Suprapubic skin (tissue), 3 donors: Measurements from ENCODE around the gene SLC25A25.

Experiments
- CTCF ChIP-seq, 2 donors: fragments of 200-600 bp in 1 of 2; fragments of 450-650 bp in 1 of 2; sonication (generic) in 1 of 2; IDR thresholded peaks; one replicate each; pipeline ENCODE4 v1.5.1; 2016 to 2019; ENCODE audit warnings: antibody characterized with exemption in 2 of 2, mild to moderate bottlenecking in 1 of 2, moderate library complexity in 1 of 2
- EP300 ChIP-seq: sonication (generic); formaldehyde crosslinking; IDR thresholded peaks from one replicate; pipeline ENCODE4 v1.6.1; 2017; ENCODE audit warnings: antibody characterized with exemption
- POLR2A ChIP-seq, 2 donors: fragments of 450-650 bp; IDR thresholded peaks; one replicate each; pipeline ENCODE4 v1.6.1; 2017; ENCODE audit warnings: antibody characterized with exemption in 2 of 2, mild to moderate bottlenecking in 2 of 2, moderate library complexity in 2 of 2

GRCh38 chr9:128113526-128114325 is 45.7 kb downstream of the SLC25A25 start:
- TF ChIP-seq CTCF (IDR thresholded peaks at IDR 0.05) = no peak
- no peak for TF ChIP-seq POLR2A (IDR thresholded peaks at IDR 0.05)
- TF ChIP-seq EP300 = no peak
